NCI-H1930 (cell line): ENCODE data around the gene CMIP.

Experiments
- DNase-seq, 2 experiments: peaks; one replicate each; lab custom pipeline; 2025; lab: John Stamatoyannopoulos, UW

The CMIP gene

DNA sequence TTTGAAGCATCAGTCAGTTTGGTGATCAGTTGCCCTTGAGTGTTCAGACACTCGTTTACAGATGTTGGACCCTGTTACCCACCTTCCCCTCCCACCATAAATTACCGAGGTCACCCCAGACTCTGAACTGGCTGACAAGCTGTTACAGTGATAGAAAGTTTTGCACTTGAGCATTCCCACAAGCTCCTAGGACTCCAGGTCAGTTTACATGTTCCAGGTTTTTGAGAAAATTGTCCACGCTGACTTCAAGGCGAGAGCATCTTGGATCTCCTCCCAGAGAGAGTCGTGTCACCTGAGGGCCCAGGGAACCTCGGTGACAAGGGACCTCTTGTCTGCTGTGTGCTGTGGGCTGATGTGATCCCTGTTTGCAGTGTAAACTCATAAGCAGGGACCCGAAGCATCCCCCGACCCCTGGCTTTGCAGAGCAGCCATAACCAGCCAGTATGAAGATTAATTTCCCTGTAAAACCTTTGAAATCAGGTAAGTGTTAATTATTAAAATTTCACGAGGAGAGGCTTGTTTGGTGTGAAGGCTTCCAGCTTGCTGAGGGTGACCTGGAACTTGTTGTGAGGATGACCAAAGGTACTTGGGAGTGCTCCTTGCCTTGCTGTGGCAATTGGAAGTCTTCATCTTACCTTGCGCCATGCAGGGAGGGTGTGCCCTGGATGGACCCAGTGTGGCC, 91.2 kb downstream of the CMIP start:
- no peak for DNase-seq

DNA sequence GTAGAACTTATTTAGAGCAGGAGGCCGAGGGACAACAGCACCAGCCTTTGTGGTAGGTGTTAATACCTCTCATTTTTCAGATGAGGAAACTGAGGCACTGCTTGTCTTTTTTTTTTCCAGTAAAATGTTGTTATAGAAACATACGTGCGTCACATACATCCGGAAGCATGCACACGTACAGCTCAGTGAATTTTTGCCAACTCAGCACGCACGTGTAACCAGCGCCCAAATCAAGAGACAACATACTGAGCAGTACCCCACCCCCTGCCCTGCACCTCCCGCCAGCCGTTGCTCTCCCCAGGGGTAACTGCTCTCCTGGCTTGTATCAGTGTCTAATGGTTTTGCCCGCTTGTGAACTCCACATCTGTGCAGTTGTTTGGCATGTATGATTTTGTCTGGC, 92.0 kb downstream of the CMIP start:
- DNase-seq: no peak

DNA sequence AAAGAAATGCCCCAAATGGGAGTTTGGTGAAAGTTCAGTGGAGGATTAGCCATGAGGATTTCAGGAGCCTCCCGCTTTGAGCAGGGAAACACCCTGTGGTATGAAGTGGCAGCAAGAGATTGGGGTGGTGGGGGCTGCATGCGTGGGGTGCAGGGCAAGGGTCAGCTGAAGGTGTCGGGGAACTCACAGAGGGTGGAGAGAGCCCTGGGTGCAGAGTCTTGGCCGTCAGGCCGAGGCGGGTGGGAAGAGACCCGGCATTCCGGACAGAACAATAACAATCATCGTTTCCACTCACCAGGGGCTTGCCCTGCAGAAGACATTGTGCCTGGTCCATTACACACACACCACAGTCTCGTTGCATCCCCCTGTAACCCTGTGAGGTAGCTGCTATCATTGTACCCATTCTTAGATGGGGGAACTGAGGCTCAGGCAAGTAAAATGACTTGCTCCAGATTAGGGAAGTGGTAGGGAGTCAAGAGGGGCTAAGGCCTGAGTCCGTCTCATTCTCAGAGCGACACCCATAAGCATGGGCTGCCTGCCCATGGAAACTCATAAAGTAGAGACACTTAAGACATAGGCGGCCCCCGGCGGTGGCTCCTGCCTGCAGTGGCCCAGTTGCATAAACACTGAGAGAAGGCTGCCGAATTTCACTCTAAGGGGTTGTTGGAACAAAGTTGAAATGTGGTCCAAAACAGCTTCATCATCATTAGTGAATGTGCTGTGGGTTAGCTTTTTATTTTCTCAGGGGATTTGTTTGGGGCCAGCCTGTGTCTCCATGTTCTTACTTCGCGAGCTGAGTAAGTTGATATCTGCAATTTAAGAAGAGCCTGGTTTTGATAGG, 93.3 kb downstream of the CMIP start:
- DNase-seq: no peak

DNA sequence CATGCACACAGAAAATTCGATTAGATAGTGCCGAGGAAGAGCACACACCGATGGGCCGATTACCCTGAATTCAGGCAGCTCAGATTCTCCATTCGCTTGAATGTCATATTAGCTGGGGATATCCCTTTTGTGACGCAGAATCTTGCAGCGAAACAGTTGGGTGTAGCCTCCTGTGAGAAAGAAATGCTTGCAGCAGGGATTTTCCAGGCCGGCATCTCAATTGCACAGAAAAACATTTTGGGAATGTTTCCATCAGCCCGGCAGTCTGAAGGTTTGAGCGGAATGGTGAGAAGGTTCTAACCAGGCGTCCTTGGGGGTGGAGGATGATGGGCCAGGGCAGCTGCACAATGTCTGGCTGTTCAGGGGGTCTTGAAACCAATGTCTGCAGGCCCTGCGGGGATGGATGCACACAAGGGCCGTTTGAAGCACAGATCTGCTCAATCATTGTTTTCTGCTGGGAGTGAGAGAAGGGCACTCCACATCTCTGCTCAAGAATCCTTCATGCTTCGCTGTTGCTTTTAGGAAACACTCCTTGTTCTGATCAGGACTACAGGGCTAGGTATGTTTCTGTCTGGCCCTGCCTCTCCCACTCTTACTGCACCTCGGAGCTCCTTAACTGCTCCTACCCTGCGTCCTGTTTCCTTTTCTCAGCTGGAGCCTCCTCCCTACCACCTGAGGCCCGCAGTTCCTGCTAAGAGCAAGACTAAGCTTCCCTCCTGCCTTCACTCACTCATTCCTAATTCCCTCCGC, 94.6 kb downstream of the CMIP start:
- no peak for DNase-seq

DNA sequence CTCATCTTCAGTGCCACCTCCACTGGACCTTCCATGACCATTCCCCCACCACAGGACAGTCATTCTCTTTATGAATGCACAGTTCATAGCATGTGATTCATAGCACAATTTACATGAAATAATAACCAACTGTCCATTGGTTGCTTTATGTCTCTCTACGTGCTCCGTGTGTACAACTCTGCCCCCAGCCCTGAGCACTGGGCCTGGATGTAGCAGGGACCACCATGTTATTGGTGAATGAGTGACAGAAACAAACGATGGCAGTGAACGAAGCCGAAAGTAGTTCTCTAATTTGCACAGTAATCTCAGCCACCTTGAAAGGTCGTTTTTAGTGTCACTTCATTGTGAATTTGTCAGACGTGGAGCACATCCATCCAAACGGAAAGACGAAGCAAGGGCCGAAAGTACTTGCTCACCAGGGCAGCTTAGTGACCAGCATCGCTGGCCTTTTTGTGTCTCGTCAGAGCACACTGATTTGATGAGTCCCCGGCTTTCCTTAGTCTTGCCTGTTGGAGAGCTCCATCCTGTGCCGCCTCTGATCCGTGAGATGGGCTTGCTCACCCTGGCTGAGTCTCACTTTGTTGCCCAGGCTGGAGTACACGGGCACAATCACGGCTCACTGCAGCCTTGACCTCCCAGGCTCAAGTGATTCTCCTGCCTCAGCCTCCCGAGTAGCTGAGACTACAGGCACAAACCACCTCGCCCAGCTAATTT, 95.3 kb downstream of the CMIP start:
- DNase-seq: no peak

DNA sequence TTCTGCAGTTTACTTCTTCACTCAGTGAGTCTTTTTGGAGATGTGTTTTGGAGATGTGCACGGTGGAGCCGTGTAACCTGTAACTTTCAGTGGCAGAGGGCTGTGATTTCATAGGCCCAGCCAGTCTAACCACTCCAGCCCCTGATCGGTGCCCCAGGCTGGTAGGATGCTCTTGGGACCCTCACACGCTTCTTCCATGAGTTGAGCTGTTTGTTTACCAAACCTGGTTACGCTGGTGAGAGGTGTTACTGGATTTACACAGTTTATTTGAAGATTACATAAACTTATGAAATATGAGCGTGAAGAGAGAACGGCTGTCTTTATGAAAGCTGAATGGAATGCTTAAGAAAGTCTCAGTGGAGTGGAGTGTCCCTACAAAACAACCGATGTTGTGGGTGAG, 96.7 kb downstream of the CMIP start:
- DNase-seq: no peak

DNA sequence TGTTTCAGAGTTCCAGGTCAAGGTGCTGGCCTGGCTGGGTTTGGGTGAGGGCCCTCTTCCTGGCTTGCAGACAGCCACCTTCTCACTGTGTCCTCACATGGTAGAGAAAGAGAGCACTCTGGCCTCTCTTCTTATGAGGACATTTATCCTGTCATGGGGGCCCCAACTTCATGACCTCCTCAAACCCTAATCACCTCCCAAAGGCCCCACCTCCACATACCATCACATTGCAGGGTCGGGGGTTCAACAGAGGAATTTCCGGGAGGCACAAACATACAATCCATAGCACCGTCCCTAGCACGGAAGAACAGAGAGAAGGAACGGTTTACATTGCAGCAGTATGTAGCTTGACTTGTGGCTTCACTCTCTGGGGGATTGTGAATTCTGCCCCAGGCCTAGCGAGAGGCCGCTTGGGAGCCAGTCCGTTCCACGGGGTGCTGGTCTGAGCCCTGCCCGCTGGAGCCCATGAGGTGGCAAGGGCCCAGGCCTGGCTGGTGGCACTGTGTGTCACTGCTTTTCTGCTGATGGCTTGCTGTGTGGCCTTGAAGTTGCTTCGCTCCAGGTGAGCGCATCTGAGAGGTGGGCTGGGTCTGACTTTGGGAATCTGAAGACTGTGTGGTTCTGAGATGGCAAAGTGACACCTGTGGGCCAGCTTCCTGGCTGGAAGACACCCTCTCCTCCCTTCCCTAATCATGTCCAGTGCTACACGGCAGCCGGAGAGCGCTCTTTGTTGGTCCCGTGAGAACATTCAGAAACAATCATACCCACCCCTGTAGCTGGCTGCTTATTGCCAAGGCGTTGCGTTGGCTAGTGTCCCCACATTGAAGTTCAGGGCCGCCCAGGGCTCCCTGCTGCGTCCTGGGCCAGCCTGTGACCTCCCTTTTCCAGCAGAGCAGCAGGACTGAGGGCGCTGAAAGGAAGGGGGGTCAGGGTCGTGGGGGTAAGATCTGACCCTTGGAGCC, 98.3 kb downstream of the CMIP start:
- no peak for DNase-seq

DNA sequence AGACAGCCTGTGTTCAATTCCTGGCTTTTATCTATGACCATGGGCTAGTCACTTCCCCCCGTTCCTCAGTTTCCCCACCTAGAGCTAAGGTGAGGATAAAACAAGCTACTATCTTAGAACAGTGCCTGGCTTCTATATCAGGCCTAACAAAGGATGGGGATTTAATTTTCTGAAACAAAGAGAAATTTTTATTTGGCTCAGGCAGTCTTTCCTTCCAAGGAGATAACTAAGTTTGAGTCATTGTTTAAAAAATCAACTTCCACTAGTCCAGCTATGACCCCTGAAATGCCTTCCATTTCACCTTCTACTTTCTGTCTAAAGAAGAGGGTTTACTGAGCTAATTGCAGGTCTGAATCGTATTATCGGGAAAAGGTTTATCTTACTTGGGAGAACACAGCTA, 99.0 kb downstream of the CMIP start:
- DNase-seq: no peak

DNA sequence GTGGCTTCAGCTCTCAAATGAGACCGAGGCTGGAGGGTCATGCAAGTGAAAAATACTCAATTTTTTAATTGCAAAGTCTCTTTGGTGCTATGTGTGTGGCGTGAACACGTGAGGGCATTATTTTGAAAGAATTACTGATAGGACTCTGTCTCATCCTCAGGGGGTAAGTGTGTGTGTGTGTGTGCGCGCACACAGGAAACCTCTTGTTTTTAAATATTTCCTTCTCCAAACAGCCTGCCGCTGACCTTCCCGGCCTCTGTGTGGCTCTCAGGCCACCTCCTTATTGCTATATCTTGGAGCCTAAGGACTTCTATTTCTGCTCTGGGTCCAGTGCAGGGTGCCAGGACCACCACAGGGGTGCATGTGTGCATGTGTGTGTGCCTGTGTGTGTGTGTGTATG, 99.7 kb downstream of the CMIP start:
- no peak for DNase-seq

DNA sequence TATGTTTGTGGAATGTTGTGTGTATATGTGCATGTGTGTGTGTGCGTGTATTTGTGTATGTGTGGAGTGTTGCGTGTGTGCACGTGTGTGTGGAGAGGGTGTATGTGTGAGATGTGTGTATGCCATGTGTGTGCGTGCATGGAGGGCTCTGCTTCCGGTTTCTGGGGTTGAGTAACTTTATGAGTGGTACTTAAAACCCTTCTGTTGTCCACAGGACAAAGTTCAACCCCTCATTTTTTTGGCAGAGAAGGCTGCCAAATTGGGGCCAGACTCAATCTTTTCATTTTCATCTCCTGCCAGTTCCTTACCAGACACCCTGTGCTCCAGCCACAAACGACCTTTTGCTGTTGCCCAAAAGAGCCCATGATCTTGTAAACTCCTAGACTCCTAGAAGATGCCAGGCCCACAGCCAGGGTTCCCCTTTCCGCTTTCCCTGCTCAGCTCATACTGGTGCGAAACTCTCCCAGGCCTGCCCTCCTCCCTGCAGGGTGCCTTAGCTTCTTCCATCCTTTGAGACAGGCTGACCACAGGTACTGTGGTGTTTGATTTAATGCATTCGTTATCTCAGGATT, 100.2 kb downstream of the CMIP start:
- DNase-seq: no peak

DNA sequence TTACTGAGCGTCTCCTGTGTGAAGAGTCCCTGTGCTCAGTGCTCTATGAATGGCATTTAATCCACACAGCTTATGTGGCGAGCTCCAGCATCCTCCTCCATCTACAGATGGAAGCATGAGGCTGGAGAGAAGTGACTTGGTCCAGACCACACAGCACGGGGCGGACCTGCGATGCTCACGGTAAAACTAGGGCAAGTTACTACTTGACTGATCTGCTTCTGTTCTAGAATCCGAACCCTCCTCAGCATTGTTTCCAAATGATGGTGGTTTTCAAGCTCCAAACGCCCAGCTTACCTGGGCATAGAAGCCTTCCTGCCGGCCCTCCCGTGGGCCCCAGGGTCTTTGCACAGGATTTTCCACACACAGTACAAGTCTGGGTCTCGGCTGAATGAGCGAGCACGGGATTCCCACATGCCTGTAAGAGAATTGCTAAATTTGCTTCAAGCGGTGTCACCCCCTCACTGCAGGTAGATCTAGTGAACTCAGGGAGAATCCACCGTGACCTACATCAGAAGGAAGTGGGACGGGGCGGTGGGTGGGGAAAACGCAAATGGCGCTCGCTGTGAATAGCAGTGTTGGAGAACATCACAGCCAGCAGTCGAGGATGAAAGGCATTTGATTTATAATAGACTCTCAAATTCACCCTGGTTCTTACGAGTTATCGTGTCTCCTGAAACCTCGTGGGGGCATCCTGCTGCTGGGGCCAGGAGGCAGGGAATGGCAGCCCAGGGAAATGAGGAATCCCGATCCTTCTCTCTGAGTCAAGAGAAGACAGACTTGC, 101.1 kb downstream of the CMIP start:
- DNase-seq: no peak

DNA sequence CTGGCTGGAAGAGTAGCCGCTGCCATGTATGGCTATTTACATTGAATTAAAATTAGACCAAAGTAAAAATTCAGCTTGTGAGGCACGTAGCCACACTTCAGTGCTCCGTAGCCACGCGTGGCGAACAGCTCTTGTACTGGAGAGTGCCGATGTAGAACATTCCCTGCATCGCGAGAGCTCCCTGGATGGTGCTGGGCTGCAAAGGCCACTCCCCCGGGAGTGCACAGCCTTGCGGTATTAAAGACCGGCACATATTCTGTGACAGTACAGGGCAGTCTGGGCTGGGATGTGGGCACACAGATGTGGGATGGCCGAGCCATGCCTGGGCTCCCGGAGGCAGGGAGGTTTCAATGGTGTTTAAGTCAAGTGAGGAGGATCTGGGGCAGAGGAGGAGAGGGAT, 102.2 kb downstream of the CMIP start:
- no peak for DNase-seq

DNA sequence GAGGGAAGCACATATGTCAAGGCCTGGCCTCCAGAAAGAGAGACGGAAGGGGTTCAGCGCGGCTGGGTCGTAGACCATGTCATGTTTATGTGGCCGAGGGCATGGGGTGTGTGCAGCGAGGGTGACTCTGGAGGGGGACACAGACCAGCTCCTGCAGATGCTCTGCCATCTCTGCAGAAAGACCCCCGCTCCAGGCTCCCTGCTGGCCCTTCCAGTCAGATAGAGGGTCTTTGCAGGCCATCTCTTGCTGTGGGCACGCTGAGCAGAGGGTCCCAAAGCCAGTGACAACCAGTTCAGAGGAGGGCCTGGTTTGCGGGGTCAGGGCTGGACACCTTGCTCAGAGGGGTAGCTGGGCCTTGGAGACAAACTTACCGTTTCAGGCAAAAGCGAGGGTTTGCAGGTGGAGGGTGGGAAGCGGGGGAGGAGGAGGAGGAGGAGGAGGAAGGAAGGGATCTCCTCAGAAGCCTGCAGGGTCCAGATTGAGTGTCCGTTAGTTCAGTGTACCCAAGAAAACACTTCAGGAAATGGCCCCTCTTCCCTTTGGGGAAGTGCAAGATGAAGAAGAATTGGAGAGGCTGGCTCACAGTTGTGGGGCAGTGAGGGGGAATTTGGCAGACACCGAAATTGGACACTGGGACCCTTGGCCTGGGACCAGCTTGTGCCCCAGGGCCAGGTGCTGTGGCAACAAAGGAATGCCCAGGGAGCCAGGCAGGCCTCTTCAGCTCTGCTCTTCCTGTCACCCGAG, 102.8 kb downstream of the CMIP start:
- DNase-seq: no peak

DNA sequence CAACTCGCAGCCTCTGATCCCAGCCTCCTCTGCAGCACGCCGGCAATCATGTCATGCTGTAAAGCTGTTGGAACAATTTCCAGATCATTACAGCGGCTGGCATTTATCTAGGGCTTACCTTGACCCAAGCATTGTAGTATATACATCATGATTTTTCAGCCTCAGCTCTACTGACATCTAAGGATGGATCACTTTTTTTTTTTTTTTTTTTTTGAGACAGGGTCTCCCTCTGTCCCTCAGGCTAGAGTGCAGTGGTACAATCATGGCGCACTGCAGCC, 103.3 kb downstream of the CMIP start:
- DNase-seq: no peak

DNA sequence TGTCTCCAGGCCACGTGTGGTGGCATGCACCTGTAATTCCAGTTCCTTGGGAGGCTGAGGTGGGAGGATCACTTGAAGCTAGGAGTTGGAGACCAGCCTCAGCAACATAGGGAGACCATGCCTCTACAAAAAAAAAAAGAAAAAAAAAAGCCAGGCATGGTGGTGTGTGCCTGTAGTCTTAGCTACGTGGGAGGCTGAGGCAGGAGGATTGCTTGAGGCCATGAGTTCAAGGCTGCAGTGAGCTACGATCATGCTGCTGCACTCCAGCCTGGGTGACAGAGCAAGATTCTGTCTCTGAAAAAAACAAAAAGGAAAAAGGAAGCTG, 103.9 kb downstream of the CMIP start:
- DNase-seq: no peak

DNA sequence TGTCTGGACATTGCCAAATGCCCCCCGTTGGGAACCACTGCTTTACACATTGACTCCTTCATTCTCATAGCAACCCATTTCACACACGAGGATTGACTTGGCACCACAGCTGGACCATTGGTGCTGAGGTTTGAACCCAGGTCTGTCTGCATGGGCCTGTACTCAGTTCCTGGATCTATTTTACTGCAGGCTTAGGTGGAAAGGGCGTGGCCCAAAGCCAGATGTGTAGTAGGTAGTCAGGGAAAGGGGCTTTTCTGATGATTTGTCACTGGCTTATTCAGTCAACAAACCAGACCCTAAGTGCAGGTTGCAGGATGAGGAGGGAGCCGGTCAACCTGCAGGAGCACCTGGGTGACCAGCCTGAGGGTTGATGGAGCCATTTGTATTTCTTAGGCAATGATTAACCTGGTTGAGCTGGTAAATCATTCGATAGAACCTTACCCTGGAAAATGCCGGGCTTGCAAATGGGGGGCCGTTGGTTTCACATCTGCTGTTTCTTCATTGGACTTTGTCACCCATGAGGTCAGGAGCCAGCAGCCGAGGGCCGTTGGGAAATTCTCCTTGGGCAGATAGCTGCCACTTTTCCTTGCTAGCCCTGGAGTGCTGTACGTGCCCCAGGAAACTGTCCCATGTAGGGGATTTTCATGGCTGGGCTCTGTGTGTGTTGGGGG, 104.4 kb downstream of the CMIP start:
- DNase-seq: no peak

DNA sequence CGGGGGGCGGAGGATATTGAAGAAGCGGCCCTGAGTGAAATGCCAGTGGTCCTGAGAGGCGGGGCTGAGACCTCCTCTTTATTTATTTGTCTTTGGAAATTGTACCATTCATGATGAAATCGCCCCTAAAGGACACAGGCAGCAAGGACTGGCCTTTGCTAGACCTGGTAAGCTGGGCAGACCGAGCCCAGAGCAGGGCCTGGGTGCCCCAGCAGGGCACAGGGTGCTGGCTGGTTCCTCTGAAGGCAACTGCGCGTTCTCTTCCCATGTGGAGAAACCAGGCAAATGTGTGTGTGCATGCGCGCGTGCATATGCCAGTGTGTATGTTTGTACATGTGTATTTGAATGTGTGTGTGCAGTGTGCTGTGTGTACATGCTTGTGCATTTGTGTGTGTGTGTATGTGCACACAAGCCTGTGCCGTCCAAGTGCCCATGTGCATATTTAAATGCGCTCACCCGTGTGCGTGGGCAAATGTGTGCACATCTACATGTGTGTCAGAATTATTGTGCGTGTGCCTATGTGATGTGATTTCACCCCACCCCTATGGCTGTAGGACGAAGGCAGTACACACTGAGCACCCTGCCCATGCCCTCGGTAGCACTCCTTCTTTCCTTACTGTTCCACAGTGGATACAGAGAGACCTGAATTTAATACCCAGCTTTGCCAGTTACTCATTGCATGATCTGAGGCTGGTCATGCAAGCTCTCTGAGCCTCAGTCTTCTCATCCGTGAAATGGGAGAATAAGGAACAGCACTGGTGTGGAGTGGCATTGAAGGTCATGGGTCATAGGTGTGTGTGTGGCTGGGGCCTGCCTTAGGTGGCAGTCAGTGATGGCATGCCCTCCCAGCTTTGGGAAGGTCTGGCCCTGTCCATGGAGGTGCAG, 105.2 kb downstream of the CMIP start:
- DNase-seq: no peak

DNA sequence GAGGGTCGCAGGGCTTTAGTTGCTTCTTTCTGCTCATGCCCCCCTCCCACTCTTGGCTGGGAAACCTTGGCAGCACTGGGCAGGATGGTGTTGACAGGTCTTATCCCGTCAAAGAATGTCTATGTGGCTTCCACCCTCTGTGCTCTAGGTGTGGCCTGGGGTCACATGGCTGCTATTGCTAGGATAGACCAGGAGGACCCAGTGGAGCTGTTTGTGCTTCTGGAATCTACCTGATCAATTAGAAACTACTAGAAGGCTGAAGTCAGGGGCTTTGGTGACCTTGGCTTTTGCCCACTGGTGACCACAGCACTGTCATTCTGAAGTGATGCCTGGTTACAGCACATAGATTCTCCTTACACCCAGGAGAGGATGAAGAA, 105.8 kb downstream of the CMIP start:
- DNase-seq: no peak
